ENCODE data around the gene NUDCD3.

The NUDCD3 gene

DNA sequence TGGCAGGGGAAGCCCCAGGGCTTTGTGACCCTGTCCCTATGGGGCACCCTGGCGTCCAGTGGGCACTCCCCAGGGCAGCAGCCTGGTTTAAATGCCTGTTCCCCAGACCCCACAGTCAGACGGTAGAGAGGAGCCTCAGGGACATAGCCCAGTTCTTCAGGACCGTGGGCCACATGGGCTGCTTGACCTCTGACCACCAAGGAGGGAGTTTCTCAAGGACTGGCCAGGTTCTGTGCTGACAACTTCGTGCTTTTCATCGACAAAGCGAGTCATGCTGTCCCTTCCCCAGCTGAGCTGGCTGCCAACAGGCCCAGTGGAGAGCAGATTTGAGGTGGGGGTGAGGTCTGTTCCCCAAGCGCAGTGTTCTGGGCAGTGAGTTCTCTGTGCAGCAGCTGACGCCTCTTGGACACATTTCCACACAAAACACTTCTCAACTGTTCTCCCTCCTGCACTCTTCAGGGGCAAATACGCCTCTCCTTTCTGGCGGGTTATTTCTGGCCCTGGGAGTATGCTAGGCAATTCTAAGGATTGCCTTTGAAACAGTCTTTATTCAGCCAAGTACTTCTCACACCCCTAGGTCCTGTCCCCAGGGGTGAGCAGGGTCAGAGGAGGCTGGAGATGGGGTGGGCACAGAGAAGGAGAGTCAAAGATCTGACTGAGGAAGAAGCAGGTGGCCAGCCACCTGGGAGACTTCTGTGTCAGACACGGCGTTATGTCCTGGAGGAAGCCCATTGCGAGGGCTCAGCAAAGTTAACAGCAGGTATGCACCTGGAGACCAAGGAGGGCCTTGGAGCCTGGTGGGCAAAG, 107.8 kb downstream of the NUDCD3 start:
- DNase-seq (ENCODE audit: low read depth in 3 of 3) = no peak

DNA sequence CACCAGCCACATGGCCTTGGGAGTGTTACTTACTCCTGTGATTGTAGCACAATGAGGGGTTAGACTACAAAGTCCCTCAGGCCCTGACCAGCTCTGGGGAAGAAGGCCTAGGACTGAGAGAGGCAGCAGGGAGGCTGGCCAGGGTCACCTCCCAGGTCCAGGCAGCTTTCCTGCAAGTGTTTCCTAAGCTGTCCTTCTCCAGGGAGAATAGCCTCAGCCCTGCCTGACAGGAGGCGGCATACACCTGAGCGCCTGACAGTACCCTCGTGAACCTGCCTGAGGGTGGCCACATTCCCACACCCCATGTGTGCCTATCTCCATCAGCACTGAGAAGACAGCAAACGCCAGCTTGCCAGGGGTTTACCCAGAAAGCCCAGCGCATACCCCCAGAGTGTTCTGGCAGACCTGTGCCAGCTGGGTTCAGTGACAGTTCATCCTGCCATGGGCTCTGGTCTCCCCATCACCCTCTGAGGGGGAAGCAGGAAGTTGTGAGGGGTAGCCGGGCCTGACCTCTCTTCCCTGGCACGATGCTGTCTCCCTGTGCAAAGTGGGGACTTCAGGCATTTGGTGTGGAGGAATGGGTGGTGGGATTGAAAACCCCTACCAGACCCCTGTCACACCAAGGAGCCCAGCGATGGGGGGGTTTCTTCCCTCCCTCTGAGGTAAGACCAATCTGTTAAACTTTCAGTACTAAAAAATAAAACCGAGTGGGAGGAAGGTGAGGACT, 108.8 kb downstream of the NUDCD3 start:
- DNase-seq (ENCODE audit: low read depth in 3 of 3) = no peak

DNA sequence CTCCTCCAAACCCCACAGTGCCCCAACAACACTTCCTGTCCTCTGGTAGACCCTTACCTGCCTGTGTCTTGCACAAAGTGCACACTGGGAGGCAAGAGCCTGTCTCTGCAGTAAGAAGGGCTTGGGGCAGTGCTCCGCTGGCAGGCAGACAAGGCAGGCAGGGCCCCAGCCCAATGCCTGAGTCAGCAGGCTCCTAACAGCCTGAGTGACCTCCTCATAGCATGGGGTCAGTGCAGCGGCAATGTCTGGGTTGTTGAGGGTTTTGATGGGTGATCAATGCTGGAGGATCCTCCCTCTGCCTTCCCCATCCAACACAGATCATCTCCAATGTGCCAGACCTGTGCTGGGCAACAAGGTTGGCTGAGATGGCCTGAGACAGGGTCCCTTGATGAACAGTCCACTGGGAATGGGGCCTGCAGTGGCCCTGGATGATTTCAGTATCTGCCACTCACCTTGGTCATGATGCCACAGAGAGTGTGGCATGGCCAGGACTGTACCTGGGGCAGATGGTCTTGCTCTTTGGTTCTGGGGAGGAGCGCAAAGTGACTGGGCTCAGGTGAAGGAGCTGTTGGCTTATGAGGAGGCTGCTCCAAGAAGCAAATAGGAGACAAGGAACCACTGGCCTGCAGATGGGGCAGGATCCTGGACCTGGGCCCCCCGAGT, 109.5 kb downstream of the NUDCD3 start:
- DNase-seq (ENCODE audit: low read depth in 3 of 3) = no peak

DNA sequence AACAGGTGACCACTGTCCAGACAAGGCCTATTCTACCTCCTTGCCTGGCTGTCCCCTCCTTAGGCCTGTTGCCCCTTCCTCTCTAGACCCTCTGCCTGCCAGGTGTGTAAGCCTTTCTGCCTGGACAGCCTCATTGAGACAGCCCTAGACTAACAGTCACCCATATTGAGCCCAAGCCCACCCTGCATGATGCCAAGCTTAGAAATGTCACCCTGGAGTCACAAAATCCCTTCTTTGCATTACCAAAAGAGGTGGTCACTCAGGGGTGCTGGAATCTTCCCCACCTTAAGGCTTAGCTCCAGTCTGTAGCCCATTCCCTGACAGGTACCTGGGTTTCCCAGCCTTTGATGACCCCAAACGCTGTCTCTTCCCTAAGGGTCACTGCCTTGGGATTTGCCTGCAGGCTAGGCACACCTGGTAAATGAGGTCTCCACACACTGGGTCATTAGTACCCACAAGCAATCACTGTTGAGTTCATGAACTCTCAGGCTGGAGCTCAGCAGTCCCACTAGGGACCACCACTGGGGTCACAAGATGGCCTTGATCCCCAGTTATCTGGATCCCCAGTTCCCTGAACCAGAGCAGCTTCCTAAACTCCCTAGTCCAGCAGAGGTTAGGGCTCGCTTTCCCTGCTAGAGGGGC, 110.1 kb downstream of the NUDCD3 start:
- no peak for DNase-seq (ENCODE audit: low read depth in 3 of 3)

DNA sequence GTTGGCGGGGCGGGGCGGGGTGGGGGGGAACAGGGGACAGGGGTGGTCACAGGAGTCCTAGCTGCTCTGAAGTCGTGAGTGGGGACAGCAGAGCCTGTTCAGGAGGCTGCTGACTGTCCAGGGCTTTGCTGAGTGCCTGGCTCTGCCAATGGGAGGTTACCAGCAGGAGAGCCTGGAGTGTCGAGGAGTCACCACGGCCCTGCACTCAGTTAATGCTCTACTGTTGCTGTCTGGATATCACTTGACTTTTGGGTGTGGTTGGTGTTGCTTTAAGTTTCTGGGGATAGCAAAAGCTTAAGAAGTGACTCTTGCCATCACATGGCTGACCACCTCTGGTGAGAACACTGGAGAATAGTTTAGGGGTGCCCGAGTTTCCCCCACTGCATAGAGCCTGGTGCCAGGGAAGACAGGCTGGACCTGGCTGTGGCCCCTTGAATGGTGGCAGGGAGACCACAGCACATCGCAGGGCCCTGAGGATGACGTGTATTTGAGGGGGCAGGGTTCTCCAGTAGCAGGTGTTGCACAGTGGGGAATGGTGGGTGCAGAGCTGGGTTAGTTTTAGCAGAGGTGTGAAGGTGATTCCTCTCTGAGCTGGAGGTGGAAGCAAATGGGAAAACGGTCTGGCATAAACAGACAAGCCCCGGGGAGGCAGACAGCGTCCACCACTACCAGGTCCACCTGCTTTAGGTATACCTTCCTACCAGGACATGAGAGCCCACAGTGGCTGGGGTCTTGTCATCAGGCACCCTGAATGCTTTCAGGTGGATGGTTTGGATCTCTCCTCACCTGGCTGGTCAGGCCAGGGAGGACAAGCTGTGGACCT, 110.9 kb downstream of the NUDCD3 start:
- no peak for DNase-seq (ENCODE audit: low read depth in 3 of 3)

DNA sequence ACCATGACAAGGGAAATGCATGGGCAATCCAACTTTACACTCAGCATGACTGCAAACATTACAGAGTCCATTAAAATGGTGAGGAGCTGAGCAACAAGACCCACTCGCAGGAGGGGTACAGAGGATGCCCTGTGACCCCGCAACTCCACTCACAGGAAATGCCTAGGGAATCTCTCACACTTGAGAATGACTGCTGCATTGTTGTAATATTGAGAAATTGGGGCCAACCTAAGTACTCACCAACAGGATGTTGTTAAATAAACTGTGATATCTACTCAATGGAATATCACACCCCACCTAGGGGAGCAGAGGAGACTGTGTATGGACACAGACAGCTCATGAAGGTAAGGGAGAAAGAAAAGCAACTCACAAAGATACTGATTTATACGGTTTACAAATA, 111.7 kb downstream of the NUDCD3 start:
- DNase-seq (ENCODE audit: low read depth in 3 of 3) = no peak

DNA sequence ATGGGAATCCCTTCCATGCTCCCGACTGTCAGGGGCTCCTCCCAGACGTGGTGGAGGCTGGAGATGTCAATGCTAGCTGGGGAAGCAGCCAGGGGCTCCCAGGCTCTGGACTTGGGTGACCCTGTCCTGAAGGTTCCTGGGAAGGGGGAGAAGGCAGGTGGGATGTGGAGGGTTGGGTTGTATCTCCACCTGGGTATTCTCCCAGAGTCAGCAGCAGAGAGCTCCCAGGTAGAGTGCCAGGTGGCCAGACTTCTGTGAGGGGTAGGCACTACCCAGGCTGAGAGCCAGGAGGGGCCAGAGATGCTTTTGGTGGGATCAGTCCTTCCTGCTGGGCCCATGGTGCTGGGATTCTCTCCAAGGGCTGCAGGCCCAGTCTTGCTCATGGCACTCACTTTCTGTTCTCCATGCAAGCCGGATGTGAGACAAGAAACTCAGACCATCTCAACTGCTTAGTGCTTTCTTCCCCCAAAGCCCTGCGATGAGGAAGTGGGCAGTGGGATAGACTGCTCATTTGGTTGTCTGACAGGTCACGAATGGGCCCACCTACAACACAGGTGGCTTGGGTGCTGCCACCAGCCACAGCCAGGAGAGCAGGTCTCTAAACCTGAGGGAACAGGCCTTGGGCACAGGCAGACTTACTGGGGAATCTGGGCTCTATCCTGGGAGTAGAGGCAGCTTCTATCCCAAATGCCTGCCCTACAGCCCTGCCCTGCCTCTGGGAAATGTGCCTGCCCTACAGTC, 112.6 kb downstream of the NUDCD3 start:
- DNase-seq (ENCODE audit: low read depth in 3 of 3) = no peak

DNA sequence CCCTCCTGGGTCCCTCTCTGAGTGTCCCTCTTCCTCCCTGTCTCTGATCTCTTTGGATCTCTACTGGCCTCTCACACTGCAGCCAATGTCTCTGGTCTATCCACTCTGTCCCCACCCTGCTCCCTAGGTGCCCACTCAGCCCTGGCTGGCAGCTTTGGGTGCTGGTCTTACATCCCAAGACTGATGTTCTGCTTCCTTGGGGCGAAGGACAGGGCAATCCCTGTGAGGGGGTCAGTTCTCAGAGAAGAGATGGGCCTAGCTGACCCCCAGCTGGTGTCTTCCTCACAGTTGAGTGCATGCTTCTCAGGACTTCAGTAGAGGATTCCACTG, 113.4 kb downstream of the NUDCD3 start:
- DNase-seq (ENCODE audit: low read depth in 3 of 3) = no peak

DNA sequence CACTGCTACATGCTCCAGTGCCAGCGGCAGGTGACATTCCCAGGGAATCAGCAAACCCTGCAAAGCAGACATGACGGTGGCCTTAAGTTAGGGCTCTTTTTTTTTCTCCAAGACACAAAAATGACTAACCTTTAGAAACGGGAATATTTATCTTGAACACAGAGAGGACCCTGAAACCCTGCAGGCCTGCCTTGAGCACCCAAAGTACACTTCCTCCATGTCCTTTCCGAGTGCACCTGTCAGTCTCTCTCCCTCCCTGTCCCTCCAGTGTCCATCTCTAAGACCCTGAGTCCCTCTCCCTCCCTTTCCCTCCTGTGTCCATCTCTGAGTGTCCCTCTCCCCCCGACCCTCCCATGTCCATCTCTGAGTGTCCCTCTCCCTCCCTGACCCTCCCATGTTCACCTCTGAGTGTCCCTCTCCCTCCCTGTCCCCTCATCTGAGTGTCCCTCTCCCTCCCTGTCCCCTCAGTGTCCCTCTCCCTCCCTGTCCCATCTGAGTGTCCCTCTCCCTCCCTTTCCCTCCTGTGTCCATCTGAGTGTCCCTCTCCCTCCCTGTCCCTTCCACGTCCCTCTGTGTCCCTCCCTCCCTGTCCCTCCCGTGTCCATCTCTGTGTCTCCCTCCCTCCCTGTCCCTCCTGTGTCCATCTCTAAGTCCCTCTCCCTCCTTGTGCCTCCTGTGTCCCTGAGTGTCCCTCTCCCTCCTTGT, 113.9 kb downstream of the NUDCD3 start:
- no peak for DNase-seq (ENCODE audit: low read depth in 3 of 3)

DNA sequence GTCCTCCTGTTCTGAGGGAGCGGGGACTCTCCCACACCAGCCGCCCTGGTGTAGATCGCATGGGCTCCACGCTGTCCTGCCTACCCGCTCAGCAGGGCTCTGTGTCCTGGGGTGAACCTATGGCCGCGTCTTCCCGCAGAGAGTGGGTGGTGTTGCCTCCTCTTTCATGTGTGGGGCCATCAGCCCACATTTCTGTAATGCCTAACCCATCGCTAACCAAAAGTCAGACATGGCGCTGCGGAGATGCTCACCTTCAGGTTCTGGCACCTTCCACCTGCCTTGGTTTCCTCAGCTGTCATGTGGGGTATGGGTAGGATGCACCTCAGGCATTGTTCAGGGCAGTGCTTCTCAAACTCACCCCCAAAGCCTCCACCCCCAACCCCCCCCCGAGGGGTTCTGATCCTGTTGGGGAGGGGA, 114.5 kb downstream of the NUDCD3 start:
- no peak for DNase-seq (ENCODE audit: low read depth in 3 of 3)

DNA sequence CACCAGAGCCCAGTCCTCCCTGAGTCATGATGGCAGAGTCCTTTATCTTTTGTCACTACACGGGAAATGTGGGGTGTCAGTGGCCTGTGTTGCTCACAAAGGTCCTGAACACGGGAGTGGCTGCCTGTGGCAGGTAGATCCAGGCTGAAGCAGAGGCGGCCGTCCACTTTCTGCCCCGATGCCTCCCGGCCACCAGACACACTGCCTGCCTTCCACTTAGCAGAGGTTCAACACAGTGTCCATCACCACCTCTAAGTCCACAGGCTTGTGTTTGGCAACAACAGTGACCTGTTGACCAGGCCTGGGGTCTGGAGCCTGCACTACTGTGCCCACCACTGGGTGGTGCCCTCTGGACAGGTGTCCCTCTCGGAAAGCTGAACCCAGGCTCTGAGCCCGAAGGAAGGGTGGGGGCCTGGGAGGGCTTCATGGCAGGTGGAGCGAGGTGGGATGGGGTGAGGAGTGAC, 115.2 kb downstream of the NUDCD3 start:
- DNase-seq (ENCODE audit: low read depth in 3 of 3) = no peak

DNA sequence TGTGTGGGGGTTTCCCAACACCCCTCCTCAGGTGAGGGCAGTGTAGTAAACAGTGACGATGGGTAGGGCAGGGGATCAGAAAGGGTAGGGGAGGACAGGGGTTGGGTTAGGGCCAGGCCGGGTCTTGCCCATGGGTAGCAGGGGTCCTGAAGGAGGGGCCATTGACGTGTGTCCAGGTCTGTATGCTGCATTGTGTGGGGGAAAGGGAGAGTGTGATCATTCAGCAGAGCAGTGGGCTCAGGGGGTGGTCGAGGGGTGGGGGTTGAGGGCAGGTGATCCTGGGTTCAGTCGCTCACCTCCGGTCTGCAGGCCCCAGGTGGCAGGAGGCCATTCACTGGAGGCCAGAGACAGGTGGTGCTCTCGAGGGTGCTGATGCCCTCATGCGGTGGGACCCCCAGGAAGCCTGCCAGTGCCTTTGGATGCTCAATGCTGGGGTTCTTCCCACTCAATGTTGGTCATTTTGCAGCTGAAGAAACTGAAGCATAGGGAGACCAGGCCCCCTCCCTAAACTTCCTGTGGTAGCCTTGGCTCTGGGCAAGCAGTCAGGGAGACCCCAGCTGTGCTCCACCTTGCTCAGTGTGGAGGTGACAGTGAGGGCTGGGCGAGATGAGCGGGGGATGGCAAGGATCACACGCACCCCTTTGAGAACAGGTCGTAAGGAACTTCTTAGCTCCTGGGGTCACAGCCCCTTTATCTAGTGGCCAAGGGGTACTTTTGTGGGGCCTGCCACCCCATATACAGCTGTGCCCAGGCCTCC, 116.3 kb downstream of the NUDCD3 start:
- no peak for DNase-seq (ENCODE audit: low read depth in 3 of 3)

DNA sequence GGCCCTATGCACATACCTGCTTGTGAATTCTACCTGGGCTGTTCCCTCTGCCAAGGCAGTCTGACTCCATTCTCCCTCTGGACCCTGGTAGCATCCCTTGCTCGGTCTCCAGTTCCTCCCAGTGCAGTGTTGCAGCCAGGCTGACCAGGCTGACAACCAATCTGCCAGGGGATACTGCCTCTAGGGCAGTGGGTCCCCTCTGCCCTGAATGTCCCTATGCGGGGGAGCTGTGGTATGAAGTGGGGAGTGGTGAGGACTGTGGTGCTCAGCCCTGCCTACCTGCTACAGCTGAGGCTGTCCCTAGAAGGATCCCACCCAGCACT, 117.1 kb downstream of the NUDCD3 start:
- DNase-seq (ENCODE audit: low read depth in 3 of 3) = no peak

DNA sequence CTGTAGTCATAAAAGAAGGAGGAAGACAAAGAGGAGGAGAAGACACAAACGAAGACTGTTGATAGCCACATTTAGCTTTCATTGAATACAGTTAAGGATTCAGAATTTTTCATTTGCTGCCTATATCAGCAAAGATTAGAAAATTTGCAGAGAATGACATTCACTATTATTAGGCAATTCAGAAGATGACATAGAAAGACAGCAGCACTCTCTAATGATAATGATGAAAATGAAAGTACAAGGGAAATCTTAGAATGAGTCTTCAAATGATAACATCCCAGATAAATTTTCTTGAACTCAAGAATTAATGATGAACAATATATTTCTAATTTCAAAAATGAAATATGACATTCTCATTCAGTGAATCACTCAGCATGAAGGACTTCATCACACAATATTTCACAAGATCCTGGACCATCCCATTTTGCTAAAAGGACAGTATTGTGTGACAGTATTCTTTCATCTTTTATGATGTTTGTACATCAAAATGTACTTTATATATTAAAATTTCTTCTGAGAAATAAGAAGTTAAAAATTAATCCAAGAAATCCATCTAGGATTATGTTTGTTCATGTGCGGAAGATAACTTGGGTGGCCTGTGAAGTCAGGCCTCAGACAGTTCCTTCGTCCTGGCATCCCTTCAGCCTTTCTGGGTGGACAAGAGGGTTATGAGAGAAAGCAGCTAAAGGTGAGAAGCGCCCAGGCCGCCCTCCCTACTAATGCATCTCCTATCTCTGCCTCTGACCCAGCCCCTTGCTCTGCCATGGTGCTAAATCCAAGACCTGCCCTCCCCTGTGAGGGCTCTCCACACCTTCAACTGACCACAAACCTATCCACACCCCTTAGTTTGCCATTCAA, 117.7 kb downstream of the NUDCD3 start:
- no peak for DNase-seq (ENCODE audit: low read depth in 3 of 3)

DNA sequence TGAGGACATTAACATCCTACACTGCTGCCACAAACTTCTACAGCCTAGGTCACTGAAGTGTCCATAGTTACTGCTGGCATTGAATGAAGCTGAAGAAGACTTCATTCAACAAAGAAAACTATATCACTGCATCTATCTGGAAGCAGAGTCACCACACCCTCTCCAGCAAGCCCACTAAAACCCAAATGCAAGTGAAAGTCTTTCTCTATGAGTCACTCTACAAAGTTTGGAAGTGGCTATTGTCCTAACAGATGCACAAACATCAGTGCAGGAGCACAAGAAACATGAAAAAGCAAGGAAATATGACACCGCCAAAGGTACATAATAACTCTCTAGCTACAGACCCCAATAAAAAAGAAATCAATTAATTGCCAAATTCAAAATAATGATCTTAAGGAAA, 121.6 kb downstream of the NUDCD3 start:
- no peak for DNase-seq (ENCODE audit: low read depth in 3 of 3)

DNA sequence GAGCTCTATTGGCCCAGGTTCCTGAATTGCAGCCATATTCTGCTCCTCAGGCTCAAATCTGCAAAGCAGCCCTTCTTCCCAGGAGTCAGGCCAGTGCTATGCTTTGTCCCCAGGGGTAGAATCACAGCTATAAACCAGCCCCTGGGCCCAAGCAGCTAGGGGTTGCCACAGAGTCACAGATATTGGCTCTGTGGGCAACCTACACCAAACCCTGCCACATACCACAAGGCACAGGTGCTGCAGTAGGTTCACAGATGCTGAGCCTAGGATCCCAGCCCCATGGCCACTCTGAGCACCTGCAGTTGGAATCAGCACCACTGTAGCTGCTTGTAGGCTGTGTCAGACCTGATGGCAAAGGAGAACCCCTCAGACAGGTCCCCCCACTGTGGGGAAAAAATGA, 122.0 kb downstream of the NUDCD3 start:
- DNase-seq (ENCODE audit: low read depth in 3 of 3) = no peak

DNA sequence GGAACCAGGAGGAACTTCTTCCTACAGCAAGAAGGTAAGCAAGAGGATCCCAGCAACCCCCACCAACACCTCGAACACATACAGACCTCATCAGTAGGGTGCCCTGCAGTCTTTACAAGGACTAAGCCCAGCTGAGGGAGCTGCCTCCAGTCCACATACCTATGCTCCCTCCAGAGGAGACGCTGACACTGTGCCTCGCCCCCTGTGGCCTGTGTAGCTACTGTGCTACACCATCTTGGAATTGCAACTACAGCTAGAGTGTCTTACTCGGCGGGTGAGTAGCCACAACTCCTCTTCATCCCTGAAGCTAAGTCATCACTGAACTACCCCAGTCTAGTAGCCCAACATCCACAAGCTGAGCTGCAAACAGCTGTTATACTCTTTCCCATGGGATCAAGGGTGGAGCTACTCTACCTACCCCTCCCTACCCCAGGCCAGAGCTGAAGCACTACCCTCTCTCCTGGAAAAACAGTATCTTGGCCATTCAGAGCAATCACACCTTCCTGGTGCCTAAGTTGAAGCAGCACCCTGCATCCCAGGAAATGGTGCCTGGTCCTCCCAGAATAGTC, 122.9 kb downstream of the NUDCD3 start:
- DNase-seq (ENCODE audit: low read depth in 3 of 3) = no peak

DNA sequence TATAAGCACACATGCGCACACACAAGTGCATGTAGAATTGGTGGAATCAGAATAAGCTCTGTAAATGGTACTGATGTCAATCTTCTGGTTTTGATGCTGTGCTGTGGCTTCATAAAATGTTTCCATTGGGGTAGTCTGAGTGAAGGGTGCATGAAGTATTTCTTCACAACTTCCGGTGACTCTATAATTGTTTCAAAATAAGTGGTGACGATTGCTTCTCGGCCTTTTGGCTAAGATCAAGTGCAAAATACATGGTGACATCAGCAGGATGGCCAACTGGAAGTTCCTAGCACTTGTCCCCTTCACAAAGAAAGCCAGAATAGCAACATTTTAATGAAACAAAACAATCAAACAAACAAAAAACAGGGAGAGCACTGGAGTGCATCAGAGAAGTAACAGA, 123.5 kb downstream of the NUDCD3 start:
- DNase-seq (ENCODE audit: low read depth in 3 of 3) = no peak
